ENCODE measurements around the gene SENP6. TPM values are rescaled to one million over a fixed set of nuclear protein-coding genes. Genes with fewer than 3 reads are reported as not detected.

SENP6 gene, protein sequence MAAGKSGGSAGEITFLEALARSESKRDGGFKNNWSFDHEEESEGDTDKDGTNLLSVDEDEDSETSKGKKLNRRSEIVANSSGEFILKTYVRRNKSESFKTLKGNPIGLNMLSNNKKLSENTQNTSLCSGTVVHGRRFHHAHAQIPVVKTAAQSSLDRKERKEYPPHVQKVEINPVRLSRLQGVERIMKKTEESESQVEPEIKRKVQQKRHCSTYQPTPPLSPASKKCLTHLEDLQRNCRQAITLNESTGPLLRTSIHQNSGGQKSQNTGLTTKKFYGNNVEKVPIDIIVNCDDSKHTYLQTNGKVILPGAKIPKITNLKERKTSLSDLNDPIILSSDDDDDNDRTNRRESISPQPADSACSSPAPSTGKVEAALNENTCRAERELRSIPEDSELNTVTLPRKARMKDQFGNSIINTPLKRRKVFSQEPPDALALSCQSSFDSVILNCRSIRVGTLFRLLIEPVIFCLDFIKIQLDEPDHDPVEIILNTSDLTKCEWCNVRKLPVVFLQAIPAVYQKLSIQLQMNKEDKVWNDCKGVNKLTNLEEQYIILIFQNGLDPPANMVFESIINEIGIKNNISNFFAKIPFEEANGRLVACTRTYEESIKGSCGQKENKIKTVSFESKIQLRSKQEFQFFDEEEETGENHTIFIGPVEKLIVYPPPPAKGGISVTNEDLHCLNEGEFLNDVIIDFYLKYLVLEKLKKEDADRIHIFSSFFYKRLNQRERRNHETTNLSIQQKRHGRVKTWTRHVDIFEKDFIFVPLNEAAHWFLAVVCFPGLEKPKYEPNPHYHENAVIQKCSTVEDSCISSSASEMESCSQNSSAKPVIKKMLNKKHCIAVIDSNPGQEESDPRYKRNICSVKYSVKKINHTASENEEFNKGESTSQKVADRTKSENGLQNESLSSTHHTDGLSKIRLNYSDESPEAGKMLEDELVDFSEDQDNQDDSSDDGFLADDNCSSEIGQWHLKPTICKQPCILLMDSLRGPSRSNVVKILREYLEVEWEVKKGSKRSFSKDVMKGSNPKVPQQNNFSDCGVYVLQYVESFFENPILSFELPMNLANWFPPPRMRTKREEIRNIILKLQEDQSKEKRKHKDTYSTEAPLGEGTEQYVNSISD
- 10 to 100 TPM; 32.8 to 53.1 (median 41.1) TPM for total RNA-seq
- 10 to 100 TPM; 25.2 to 44.5 TPM for polyA plus RNA-seq

DNA sequence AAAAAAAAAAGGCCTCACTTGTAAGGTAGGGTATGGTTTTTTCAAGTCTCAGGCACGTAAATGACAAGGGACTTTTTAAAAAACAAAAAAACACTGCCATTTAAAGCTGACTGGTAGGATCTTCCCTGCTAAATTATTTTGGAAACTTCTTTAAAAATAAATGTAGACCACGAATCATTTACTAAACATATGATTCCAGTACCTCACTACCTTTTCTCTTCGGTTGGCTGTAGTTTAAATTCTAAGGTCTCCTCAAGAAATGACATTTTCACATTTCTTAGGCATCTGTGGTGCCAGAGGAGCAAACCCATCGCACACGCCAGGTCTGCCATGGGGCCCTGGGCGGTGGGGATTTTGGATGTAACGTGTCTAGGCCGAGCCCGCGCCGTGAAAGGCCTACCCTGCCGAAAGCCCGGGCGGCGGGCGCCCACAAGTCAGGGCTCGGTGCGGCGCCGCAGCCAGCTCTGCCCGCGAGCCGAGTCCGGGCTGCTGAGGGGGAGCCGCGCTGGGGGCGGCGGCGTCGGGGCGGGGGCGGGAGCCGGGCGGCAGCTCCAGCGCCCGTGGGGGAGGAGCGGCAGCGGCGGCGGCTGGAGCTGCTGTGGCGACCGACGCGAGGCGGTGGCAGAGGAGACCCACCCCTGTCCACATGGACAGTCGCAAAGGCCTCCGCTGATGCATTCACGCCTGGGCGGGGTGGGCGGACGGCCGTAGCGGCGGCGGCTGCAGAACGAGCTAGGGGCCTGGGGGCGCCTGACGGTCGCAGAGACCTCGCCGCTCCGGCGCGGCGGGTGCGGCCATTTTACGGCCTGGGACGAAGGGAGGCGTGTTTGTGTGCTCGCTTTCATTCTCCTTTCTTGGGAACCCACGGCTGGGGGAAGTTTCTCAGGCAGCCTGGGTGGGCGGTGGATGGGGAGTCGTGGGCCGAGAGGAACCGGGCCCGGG, at the start of gene SENP6:
Gene SENP6 (plus strand): TSS at position 577 of the 942 bp plus-strand sequence. CDS start 645 bp downstream, outside the sequence.
- peaks cover 0 to 7% (median 0%) of the 10 kb centered on the region in 3 donors for H3K36me3 ChIP-seq
- H3K9me3 ChIP-seq: no peaks in the 10 kb centered on the region

DNA sequence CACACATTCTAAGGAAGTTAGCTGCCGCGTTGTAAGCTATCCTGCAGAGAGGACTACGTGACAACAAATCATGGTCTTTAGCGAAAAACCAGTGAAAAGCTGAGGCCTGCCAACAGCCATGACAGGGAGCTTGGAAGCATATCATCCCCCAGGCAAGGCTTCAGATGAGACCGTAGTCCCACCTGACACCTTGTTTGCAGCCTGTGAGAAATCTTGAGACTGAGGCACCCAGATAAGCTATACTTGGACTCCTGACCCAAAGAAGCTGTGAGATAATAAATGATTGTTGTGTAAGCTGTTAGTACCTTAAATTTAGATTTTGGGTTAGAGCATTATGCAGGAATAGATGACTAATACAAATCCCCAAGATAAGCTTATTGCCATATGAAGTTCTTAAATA, 45.4 kb upstream of the SENP6 start:
- intact Hi-C loops (cut with DNase I): no loop called here
- no peak for DNase-seq
- FAIRE-seq: no peak
- Histone ChIP-seq H3K36me3 (no peaks in the 10 kb centered on the region), H3K27me3 (no peaks in the 10 kb centered on the region), H3K27ac (no peak overlapping the region), H3K9me3 (no peaks in the 10 kb centered on the region), H3K4me3 (no peak overlapping the region), H3K4me1 (no peaks in the 10 kb centered on the region)
- ATAC-seq: no peak
- WGBS, 2 donors: 67 to 79% methylated on average over 5 of the region's 5 CpGs
- TF ChIP-seq, protein P1, sequence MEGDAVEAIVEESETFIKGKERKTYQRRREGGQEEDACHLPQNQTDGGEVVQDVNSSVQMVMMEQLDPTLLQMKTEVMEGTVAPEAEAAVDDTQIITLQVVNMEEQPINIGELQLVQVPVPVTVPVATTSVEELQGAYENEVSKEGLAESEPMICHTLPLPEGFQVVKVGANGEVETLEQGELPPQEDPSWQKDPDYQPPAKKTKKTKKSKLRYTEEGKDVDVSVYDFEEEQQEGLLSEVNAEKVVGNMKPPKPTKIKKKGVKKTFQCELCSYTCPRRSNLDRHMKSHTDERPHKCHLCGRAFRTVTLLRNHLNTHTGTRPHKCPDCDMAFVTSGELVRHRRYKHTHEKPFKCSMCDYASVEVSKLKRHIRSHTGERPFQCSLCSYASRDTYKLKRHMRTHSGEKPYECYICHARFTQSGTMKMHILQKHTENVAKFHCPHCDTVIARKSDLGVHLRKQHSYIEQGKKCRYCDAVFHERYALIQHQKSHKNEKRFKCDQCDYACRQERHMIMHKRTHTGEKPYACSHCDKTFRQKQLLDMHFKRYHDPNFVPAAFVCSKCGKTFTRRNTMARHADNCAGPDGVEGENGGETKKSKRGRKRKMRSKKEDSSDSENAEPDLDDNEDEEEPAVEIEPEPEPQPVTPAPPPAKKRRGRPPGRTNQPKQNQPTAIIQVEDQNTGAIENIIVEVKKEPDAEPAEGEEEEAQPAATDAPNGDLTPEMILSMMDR (IDR thresholded peaks at IDR 0.05): no peak

More for the DNA sequence above, at the start of gene SENP6:
- DNase-seq (peak; percentile 71 to 89 (median 78)), FAIRE-seq (no peak), ATAC-seq (peak; percentile 87 to 91 (median 90))
- Histone ChIP-seq H3K27ac (peak within 1 kb of the TSS; percentile 97 to 98 (median 98)), H3K4me1 (peaks cover 0 to 12% (median 12%) of the 10 kb centered on the region in 3 donors), H3K4me3 (peak within 1 kb of the TSS; percentile 67 to 83 (median 79)), H3K27me3 (no peaks in the 10 kb centered on the region)
- intact Hi-C loops (cut with DNase I): no loop called here
- TF ChIP-seq, protein P1 (IDR thresholded peaks at IDR 0.05): no peak
- 1% methylated on average over 50 to 76 of the region's 76 CpGs for WGBS, 2 donors

DNA sequence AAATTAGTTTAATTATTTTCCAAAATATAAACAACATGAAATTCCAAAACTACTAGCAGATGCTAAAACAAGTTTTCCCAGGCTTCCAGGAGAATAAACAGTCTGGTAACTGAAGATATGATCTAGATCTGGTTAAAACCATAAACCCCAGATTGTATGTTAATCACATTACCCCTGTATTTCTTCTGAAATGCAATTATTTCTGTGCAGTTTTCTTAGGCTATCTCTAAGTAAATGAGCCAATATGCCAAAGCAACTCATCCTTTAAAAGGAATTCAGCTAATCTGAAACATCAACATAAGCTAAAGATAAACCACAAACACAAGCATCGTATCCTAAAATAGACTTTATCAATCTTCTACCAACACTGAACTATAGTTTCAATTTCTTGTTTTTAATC, 44.6 kb upstream of the SENP6 start:
- H3K36me3 ChIP-seq: no peaks in the 10 kb centered on the region
- no peak overlapping the region for H3K27ac ChIP-seq
- ATAC-seq (no peak), DNase-seq (no peak), FAIRE-seq (no peak)
- H3K9me3 ChIP-seq: no peaks in the 10 kb centered on the region
- TF ChIP-seq, protein P1 (IDR thresholded peaks at IDR 0.05): no peak
- no peaks in the 10 kb centered on the region for H3K4me1 ChIP-seq
- 75 to 89% methylated on average over 1 of the region's 1 CpG for WGBS, 2 donors
- no peak overlapping the region for H3K4me3 ChIP-seq
- intact Hi-C loops (cut with DNase I): no loop called here
- H3K27me3 ChIP-seq: no peaks in the 10 kb centered on the region

DNA sequence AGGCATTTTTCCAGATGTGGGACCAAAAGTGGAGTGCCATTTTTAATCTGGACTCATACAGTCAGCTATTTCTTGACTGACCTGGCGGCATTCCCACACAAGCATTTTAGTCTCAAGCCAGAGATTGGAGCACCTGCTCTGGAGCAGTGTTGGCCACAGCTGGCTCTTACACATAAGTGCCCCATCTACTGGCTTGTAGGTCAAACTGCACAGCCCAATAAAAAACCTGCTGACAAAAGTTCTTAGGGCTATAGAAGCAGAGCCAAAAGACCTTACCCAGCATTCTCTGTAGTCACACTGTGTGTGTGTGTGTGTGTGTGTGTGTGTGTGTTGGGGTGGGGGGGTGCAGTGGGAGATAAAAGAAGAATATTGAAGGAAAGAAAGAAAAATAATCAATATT, 38.6 kb upstream of the SENP6 start:
- no peak for ATAC-seq

More for the DNA sequence above, 38.6 kb upstream of the SENP6 start:
- H3K27ac ChIP-seq: no peak overlapping the region
- TF ChIP-seq, protein P1 (IDR thresholded peaks at IDR 0.05): no peak
- H3K36me3 ChIP-seq: no peaks in the 10 kb centered on the region
- no peak for DNase-seq
- no peaks in the 10 kb centered on the region for H3K27me3 ChIP-seq
- H3K9me3 ChIP-seq: no peaks in the 10 kb centered on the region
- H3K4me1 ChIP-seq: no peaks in the 10 kb centered on the region
- WGBS, 2 donors: 29 to 39% methylated on average over 1 of the region's 1 CpG
- H3K4me3 ChIP-seq: no peak overlapping the region
- no peak for FAIRE-seq
- intact Hi-C loops (cut with DNase I): no loop called here
